Amniotic epithelial cell (primary cell): ENCODE data around the gene FAM149B1.

Experiments
- DNase-seq: peaks from one replicate; pipeline ENCODE4 v3.0.0-alpha.2; 2010; ENCODE audit warnings: low read depth

Gene FAM149B1

GRCh38 chr10:73174148-73174925, 6.4 kb downstream of the FAM149B1 start:
- DNase-seq, result no peak

GRCh38 chr10:73182568-73182967, 14.6 kb downstream of the FAM149B1 start:
- DNase-seq, result peak; percentile 97

- peak; percentile 95 for DNase-seq
Observed at GRCh38 chr10:73183667-73184281, 15.9 kb downstream of the FAM149B1 start.

- DNase-seq, result no peak
Observed at GRCh38 chr10:73186266-73186665, 18.3 kb downstream of the FAM149B1 start.

- DNase-seq, result no peak
Observed at GRCh38 chr10:73190188-73190587, 22.3 kb downstream of the FAM149B1 start.

- no peak for DNase-seq
Observed at GRCh38 chr10:73205081-73205480, 37.2 kb downstream of the FAM149B1 start.

- DNase-seq, result no peak
Observed at GRCh38 chr10:73205890-73206289, 38.0 kb downstream of the FAM149B1 start.

GRCh38 chr10:73206385-73206784, 38.5 kb downstream of the FAM149B1 start:
- DNase-seq, result no peak

- no peak for DNase-seq
Observed at GRCh38 chr10:73207883-73208282, 40.0 kb downstream of the FAM149B1 start.

GRCh38 chr10:73209705-73210104, 41.8 kb downstream of the FAM149B1 start:
- DNase-seq, result no peak

GRCh38 chr10:73210395-73211105, 42.6 kb downstream of the FAM149B1 start:
- DNase-seq, result no peak

- no peak for DNase-seq
Observed at GRCh38 chr10:73211106-73211811, 43.3 kb downstream of the FAM149B1 start.

- DNase-seq, result no peak
Observed at GRCh38 chr10:73215749-73216148, 47.8 kb downstream of the FAM149B1 start.

GRCh38 chr10:73217628-73218027, 49.7 kb downstream of the FAM149B1 start:
- no peak for DNase-seq

GRCh38 chr10:73218431-73219191, 50.7 kb downstream of the FAM149B1 start:
- DNase-seq, result peak; percentile 80

- no peak for DNase-seq
Observed at GRCh38 chr10:73219384-73219783, 51.5 kb downstream of the FAM149B1 start.

- no peak for DNase-seq
Observed at GRCh38 chr10:73220989-73221388, 53.1 kb downstream of the FAM149B1 start.

GRCh38 chr10:73225518-73225917, 57.6 kb downstream of the FAM149B1 start:
- DNase-seq, result peak; percentile 49

- no peak for DNase-seq
Observed at GRCh38 chr10:73226663-73227062, 58.7 kb downstream of the FAM149B1 start.

GRCh38 chr10:73228247-73228646, 60.3 kb downstream of the FAM149B1 start:
- DNase-seq, result peak; percentile 87

GRCh38 chr10:73229567-73229966, 61.6 kb downstream of the FAM149B1 start:
- no peak for DNase-seq

GRCh38 chr10:73232887-73233286, 65.0 kb downstream of the FAM149B1 start:
- DNase-seq, result no peak
